ENCODE data around the gene SPOCK1.

DNA sequence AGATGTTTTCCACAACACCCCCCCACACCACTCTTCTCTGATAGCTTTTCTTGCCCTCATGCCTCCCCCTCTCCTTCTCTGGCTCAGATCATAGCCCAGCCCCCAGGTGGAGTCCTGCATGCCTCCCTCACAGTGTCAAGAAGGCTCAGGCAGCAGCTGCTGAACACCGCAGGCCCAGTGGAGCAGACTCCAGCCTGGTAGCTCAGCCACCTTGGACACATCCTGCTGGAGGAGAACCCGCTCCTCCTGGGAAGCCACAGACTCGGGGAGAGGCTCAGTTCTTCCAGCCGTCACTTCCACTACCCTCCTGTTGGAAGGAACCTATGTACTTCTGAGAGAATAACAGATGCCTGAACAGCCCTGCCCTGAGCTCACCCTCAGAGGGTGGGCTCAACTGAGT lies 143.4 kb downstream of the SPOCK1 start:
- TF ChIP-seq, protein P1, sequence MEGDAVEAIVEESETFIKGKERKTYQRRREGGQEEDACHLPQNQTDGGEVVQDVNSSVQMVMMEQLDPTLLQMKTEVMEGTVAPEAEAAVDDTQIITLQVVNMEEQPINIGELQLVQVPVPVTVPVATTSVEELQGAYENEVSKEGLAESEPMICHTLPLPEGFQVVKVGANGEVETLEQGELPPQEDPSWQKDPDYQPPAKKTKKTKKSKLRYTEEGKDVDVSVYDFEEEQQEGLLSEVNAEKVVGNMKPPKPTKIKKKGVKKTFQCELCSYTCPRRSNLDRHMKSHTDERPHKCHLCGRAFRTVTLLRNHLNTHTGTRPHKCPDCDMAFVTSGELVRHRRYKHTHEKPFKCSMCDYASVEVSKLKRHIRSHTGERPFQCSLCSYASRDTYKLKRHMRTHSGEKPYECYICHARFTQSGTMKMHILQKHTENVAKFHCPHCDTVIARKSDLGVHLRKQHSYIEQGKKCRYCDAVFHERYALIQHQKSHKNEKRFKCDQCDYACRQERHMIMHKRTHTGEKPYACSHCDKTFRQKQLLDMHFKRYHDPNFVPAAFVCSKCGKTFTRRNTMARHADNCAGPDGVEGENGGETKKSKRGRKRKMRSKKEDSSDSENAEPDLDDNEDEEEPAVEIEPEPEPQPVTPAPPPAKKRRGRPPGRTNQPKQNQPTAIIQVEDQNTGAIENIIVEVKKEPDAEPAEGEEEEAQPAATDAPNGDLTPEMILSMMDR (IDR thresholded peaks at IDR 0.05; ENCODE audit: low read depth, low read length), result no peak
- TF ChIP-seq POLR2A (IDR thresholded peaks at IDR 0.05; ENCODE audit: extremely low read depth, insufficient read length), result no peak
- TF ChIP-seq MYC (IDR thresholded peaks at IDR 0.05; ENCODE audit: low read depth, low read length), result no peak
- TF ChIP-seq, protein P2, sequence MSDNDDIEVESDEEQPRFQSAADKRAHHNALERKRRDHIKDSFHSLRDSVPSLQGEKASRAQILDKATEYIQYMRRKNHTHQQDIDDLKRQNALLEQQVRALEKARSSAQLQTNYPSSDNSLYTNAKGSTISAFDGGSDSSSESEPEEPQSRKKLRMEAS (IDR thresholded peaks at IDR 0.05; ENCODE audit: low read depth, low read length), result no peak
